Stimulated activated CD4-positive, alpha-beta T cell treated with anti-CD3 and anti-CD28 coated beads, Interleukin-15, amount 100 ng/mL, for 1 hour (primary cell): Measurements from ENCODE around the gene ZDHHC14.
"Not testable (repeated sequence)": the region's sequence is repeated elsewhere in the genome, so short reads cannot be mapped to it uniquely, and the experiment has no call there.

Experiments
- DNase-seq, 2 donors: peaks; one replicate each; pipeline ENCODE4 v3.0.0-alpha.2; 2020; ENCODE audit warnings: low read depth in 1 of 2, low spot score in 1 of 2

Gene ZDHHC14

DNA sequence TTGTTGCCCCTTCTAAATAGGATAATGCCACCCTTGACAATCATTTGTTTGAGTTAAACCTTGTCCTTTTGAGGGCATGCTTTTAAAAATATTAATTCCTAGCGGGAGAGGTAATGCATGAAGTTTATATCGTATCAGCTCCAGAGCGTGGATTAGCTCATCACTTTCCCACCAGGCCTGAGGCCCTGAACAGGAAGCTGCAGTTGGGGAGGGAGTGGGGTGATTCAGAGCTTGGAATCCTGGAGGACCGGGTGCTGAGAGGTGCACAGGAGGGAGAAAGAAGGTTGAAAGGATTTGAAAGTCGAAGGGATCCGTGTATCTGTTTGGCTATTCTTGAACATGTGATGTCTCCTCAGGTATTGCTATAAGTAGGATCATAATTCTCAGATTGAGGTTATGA, 25.0 kb downstream of the ZDHHC14 start:
- no peak for DNase-seq

DNA sequence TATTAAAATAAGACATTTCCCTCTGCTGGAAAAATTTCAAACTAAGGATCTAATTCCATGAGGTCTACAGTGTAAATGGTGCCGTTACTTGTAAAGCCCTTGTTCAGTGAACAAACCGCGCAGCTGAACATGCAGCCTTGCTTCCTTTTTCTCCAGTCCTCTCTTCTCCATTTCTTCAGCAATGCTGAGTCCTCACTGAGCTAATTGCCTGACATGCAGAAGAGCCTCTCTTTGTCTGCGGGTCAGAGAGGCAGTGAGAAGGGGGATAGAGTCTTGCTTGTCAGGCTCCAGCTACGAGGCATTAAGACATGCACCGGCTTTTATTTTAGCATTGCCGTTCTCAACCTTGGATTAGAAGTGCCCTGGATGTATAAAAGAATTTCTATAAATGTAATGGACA, 25.7 kb downstream of the ZDHHC14 start:
- no peak for DNase-seq

GRCh38 chr6:157407646-157408045, 26.7 kb downstream of the ZDHHC14 start:
- DNase-seq = no peak

DNA sequence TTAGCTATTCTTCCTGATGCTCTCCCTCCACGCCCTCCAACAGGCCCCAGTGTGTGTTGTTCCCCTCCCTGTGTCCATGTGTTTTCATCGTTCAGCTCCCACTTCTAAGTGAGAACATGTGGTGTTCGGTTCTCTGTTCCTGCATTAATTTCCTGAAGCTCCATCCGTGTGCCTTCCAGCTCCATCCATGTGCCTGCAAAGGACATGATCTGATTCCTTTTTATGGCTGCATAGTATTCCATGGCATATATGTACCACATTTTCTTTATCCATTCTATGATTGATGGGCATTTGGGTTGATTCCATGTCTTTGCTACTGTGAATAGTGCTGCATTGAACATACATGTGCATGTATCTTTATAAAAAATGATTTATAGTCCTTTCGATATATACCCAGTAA, 27.4 kb downstream of the ZDHHC14 start:
- DNase-seq = not testable (repeated sequence)

DNA sequence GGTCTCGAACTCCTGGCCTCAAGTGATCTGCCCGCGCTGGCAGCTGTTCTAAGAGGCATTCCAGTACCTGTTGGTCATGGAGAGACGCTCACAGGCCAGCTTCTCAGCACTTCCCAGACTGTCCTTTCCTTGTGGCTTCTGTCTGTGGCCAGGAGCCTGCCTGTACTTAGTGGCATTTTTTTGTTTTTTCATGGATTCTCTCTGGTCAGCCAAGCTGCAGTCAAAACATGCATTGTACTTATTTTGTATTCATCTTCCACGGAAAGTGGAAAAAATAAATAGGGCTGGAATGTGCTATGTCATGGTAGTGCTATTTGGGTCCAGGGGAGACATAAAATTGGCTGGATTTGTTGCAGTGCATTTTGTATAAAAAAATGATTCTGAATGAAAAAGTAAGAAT, 29.1 kb downstream of the ZDHHC14 start:
- no peak for DNase-seq

DNA sequence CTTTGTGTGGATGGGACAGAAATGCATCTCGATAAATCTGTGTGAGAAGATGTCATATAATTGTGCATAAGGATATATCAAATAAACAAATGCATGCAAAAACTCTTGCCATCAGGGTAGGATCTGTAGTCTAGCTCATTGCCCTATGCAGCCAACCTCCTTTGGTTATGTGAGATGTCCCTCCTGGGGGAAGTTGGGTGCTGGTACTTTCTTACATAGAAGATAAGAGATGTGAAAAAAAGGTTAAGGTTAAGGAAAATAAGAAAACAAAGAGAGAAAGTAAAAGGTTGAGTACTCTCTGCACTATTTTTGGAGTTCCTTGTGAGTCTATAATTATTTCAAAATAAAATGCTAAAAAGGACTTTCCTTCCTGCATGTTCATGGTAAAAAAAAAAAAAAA, 30.4 kb downstream of the ZDHHC14 start:
- no peak for DNase-seq

- DNase-seq = no peak
Measured at GRCh38 chr6:157412791-157413190, 31.8 kb downstream of the ZDHHC14 start.

- DNase-seq = no peak
Measured at GRCh38 chr6:157420497-157420896, 39.5 kb downstream of the ZDHHC14 start.

DNA sequence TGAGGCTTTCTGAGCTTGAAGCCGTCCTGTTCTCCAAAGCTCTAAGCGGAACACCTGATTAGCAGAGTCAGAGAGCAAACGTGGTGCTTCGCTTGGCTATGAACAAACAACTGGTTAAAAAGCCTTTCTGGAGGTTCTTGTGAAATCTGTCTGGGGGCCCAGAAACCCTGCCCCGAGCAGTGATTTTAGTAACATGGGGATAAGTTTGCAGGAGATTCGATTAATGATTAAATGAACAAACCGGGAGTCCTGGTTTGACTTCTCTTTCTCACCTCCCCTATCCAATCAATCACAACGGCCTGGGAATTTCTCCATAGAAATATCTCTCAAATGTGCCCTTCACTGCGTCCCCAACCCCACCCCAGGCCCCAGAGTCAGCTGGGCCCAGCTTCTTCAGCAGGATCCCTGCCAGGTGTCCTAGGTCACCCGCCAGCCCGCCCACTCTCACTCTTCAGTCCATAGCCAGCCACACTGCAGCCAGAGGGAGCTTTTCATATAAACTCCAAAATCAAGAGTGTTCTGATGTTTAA, 43.6 kb downstream of the ZDHHC14 start:
- no peak for DNase-seq

DNA sequence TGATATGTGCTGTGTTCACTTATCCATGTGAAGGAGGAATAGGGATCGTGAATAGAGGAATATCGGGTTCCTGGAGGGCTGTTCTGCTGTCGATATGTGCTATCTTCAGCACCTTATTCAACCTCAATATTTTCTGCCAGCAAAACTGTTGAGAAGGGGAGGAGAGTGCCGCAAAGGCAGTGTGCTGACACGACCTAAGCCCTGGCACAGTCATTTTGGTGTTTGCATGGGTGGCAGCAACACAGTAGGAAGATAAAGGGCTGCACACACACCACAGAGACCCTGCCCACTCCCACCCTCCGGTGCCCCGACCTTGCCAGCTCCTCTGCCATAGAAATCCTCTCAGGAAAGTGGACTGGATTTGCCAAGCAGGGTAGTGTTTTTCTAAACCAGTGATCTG, 47.0 kb downstream of the ZDHHC14 start:
- DNase-seq = no peak

GRCh38 chr6:157428427-157429202, 47.6 kb downstream of the ZDHHC14 start:
- DNase-seq = peak in 1 of 2 donors; percentile 48

DNA sequence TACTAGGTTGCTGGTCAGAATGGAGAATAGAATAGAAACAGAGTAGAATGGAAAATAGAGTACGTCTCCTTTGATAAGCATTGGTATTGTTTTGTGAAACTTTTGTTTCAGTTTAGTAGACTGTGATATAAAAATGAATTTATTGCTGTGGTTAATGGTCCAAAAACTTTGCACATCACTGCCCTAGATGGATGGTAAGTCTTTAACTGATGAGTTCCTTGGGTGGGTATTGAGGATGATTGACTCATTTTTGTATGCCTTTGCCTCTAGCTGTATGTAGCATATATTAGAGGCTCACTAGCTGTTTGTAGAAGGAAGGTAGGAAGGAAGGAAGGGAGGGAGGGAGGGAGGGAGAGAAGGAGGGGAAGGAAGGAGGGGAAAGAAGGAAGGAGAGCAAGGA, 48.3 kb downstream of the ZDHHC14 start:
- no peak for DNase-seq

DNA sequence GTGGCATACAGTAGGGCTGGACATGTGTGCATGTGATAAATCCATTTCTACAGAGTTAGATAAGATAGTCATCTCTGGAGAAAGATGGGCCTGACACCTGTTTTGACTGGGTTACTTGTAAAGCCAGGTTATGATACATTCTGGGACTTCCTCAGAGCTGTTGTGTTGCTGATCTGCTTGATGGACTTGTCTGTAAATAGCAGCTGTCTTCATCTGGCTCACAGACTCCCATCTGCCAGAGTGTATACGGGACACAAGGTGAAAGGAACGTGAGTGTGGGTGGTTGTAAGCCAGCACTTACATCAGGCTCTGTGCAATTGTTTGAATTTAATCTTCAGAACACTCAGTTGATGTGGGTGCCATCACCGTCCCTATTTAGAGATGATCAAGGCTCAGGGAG, 49.8 kb downstream of the ZDHHC14 start:
- DNase-seq = no peak

DNA sequence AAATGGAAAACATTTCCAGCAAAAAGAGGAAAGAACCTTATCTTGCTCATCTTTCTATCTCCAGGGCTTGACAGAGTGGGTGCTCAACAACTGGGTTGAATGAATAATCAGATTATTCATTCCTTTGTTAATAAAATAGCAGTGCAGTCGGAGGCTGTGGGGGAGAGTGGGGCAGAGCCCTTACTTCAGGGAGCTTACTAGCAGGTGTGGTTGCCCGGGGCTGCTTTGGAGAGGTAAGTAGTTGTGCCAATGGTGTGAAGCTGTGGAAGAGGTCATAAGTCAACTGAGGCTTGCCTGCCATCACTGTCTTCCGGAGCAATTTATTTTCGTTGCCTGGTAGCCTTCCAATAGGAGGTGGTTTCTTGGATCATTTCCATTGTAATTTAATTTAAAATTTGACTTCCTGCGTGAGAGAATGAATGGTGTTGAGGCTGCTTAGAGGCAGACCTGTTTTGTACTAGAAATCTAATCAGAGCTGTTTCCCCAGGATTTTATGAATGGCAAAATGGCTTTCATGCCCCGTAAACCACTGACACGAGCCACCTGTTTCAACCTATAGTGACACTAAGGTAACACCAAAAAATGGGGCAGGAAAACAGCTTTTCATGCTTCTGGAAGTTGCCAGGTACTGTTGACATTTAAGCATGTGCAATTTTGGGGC, 51.4 kb downstream of the ZDHHC14 start:
- DNase-seq = no peak

DNA sequence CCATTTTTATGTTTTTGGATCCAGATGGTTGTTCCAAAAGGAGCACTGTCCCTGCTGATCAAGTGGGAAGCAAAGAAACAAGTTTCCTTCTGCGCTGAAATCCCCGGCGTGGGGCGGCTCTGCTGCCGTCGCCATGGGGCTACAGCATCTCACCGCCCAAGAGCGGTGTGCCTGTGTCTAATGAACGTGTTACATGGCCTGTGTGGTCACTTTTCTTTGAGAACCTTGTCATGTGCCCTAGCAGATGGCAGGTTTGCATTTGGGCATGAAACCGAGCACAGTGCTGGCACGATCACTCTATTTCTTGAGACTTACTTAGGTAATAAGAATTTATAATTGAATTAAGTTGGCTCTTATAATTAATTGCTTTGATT, 51.9 kb downstream of the ZDHHC14 start:
- DNase-seq = no peak

- DNase-seq = no peak
Measured at GRCh38 chr6:157433678-157434081, 52.7 kb downstream of the ZDHHC14 start.

DNA sequence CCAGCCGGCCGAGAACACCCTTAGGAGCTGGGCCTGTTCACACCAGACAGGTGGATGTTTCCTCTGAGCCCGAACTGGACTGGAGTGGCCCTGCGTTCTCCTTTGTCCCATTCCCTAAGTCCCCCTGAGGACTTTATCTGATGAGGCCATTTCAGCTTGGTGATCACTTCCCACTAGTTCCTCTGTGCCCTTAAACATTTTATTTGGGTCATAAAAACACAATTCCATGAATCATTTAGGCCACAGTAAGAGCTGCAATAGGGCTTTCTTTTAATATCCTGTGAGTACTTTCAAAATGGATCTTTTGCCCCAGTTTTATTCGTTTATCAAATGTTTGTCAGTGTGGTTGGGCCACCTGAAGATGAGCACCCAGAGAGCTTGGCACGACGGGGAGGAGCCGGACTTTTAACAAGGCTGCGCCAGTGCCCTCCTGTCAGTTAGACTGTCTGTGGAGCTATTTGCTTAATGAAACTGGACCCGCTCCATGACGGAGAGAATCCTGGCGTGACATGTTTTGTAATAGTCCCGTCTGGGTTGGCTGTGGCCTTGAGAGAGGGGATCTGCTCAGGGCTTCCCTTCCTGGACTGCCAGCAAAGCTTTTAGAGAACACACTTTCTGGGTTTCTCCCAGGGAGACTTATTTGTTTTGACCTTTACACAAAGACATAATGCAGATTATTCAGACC, 53.5 kb downstream of the ZDHHC14 start:
- DNase-seq = no peak

DNA sequence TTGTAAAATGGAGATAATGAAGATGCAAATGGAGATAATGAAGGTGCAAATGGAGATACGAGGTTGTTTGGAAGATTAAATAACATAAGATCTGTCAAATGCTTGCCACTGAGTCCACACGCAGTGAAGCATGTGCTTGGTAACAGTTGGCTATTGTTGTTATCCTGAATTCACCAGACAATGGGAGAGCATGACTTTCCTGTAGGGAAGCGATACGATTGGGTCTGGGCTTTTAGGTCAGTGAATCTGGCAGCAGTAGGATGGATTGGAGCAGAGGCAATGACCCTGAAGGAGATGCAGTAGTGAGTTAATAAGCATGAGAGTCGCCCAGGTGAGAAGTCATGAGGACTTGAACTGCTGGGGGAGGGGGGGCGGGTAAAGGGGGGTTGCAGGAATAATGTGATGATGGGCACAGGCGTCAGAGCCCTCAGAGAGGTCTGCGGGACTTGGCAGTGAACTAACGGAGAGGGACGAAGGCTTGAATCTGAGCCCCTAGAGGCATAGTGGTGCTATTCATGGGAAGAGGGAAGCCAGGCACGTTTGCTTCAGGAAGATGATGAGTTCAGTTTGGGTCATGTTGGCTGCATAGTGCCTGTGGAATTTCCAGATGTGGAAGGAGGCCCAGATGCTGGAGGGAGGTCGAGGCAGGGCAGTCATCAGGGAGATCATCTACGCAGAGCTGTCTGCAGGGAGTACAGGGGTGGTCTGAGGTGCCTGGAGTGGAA, 55.4 kb downstream of the ZDHHC14 start:
- no peak for DNase-seq

DNA sequence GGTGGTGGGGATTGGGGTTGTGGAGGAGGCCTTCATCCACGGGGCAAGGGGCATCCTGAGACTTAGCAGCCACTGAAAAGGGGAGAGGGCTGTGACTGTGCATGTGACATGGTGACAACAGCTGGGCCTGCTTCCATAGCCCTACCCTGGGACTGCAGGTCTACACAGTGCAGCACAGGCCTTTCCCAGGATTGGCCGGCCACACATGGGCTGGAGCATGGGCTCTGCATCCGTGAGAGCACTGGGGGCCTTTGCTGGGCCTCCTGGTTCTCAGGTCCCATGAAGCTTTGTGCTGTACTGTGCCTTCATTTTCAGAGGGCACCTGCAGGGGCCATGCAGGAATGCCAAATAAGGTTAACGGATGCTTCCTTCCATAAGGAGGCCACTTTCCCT, 56.0 kb downstream of the ZDHHC14 start:
- no peak for DNase-seq

- DNase-seq = no peak
Measured at GRCh38 chr6:157438611-157439111, 57.7 kb downstream of the ZDHHC14 start.

DNA sequence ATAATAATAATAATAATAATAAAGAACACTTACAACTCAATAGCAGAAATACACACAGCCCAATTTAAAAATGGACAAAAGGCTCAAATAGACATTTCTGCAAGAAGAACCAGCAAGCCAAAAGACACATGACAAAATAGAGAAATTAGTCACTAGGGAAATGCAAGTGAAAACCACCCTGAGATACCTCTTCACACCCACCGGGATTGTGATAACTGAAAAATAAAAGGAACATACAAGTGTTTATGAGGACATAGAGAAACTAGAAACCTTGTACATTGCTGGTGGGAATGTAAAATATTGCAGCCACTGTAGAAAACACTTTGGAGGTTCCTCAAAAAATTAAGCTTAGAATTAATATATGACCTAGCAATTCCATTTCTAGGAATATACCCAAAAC, 59.2 kb downstream of the ZDHHC14 start:
- DNase-seq = no peak
